NCI-H1417 (cell line): ENCODE results near the gene RAB17.

Experiments used
- DNase-seq, 3 experiments: peaks; one replicate each; lab custom pipeline; 2025; lab: John Stamatoyannopoulos, UW

The RAB17 gene

GRCh38 chr2:237564526-237565131 is 25.9 kb downstream of the RAB17 start:
- no peak for DNase-seq

- DNase-seq = no peak
Measured at GRCh38 chr2:237563816-237564215, 26.7 kb downstream of the RAB17 start.

DNA sequence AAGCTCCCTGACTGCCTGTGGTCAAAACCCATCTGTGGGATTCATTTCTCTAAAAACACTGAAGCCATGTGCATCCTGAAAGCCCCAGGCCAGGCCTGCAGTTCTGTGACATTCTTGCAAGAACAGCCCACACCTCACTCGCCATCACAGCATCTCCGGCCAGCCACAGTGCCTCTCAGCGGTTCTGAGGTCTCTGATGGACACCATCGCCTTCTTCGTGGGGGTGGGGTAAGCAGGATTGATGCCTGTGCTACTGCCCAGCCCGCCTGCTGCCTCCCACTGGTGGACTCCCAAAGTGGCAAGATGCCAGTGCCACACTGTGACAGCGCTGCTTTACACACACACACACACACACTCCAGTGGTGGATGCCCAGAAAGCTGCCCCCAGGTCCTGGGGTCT is 29.3 kb downstream of the RAB17 start:
- DNase-seq = no peak

GRCh38 chr2:237558961-237559641 is 31.4 kb downstream of the RAB17 start:
- DNase-seq = peak; percentile 30 to 63 (median 59)

DNA sequence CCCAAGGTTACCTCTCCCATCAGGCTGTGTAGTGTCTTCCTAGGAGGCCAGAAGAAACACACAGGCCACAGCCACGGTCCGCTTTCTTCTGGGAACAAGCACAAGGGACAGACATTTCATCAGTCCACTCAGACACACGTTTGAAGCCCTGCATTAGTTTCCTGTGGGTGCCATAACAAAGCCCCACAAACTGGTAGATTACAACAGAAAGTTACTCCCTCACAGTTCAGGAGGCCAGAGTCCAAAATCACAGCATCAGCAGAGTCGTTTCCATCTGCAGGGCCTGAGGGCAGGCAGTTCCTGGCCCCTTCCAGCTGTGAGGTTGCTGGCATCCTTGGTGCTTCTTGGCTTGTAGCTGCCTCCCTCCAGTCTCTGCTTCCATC is 32.9 kb downstream of the RAB17 start:
- DNase-seq = no peak

DNA sequence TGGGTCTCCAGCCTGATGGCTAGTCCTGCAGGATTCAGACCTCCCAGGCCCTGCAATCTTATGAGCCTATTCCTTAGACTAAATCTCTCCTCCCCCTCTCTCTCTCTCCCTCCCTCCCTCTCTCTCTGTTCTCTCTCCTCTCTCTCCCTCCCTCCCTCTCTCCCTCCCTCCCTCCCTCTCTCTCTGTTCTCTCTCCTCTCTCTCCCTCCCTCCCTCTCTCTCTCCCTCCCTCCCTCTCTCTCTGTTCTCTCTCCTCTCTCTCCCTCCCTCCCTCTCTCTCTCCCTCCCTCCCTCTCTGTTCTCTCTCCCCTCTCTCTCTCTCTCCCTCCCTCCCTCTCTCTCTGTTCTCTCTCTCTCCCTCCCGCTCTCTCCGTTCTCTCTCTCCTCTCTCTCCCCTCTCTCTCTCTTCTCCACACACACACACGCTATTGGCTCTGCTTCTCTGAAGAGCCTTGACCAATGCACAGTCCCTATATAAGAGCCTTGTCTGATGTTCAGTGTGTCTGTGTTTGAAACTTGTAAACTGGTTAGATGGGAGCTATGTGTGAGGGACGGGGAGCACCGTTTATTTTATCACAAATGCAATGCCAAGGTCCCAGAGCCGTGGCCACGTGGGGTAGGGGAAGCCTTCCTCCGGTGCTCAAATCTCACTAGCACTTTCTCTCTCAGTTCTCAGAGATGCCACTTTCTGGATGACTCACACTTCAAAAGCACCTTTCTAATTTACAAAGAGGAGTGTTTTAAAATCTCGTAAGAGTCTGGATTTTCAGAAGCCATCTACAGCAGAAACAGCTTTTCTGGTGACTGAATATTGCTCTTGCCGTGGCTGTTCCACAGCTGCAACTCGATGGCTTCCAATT is 33.5 kb downstream of the RAB17 start:
- DNase-seq = no peak

DNA sequence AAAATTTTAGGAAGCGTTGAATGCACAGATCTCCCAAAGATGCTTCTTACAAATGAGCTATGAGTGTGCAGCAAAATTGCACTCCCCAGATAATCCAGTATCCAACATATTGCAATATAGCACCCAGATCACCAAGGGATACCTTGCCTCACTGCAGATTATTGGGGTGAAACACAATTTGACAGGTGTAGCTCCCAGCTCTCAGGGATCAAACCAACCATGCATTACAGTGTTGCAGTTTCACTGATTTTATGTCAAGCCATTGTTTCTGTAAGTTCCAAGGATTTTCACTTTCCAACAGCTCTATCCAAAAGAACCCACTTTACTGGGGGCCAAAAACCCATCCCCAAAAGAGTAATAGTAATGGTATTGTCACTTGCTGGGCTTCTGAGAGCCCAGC is 35.0 kb downstream of the RAB17 start:
- DNase-seq = no peak

GRCh38 chr2:237553948-237554347 is 36.6 kb downstream of the RAB17 start:
- no peak for DNase-seq

DNA sequence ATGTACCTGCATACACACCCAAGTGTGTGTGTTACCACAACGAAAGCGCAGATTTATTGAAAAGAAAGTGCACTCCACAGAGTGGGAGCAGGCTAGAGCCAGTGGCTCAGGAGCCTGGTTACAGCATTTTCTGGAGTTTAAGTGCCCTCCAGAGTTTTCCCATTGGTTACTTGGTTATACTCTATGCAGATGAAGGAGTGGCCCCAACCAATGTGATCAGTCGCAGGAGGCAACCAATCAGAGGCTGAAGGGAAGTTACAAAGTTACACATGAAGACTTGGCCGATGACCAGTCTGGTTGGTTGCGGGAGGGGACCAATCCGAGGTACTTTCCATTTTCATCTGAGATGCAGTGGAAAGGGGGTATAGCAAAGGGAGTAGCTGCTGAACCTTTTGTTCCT is 37.6 kb downstream of the RAB17 start:
- DNase-seq = no peak

DNA sequence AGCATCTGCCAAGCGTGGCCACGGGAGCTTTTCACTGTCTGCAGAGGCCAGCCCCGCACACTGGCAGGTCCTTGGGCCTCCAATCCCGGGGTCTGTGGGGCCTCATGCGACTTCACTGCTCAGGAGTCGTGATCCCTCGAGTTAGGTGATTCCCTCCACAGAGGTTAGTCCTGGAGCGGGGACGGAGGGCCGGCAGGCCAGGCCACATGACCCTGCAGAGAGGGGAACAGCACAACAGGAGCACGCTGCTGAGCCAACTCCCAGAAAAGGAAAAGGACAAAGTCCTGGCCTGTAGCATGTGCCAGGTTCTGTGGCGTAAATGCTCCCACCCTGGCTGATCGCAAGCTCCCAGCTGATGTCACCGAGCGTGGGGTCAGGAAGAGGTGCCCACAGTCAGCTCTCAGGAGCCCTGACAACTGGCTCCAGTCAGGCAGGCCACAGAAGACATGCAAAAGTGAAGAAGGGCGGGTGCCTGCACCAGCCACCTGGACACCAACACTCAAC is 39.4 kb downstream of the RAB17 start:
- DNase-seq = no peak

GRCh38 chr2:237549643-237550415 is 40.7 kb downstream of the RAB17 start:
- no peak for DNase-seq

DNA sequence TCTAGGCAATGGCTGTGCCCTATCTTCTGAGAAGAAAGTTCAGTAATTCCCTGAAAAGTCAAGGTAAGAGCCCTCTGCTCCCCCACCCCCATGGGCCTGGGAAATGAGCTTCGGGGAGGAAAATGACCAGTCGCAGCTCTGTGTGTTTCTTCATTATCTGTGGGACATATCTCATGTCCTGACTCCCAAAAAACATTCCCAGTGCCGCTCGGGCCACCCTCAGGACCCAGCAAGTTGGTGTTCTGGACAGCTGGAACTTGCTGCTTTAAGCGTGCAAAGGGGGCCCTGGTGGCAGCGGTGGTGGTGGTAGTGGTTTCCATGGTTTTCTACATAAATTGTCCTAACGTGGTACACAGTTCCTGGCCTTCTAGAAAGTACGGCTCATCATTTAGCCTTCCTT is 41.3 kb downstream of the RAB17 start:
- no peak for DNase-seq

DNA sequence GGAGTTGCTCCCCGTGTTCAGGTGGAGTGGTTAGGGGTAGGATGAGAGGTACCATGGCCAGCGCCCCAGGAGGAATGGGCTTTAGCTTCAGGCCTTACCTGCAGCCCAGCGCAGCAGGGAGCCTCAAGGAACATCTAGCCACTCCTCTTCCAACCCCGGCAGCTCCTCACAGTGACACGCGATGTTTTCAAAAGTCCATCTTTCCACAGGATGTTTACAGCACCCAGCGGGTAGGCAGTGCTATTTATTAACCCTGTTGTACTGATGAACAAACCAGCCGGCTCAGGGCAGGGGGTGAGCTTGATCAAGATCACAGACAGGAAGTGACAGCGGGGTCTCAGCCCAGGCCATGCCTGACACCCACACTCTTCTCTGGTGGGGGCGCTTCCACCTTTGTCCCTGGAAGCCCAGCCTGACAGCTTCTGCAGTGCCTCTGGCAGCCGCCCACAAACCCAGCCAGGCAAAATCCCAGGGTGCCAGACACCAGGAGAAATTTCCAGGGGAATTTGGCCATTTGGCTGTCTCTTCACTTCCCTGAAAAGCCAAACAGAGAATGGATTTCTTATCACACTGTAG is 42.6 kb downstream of the RAB17 start:
- peak; percentile 2 to 60 (median 24) for DNase-seq

DNA sequence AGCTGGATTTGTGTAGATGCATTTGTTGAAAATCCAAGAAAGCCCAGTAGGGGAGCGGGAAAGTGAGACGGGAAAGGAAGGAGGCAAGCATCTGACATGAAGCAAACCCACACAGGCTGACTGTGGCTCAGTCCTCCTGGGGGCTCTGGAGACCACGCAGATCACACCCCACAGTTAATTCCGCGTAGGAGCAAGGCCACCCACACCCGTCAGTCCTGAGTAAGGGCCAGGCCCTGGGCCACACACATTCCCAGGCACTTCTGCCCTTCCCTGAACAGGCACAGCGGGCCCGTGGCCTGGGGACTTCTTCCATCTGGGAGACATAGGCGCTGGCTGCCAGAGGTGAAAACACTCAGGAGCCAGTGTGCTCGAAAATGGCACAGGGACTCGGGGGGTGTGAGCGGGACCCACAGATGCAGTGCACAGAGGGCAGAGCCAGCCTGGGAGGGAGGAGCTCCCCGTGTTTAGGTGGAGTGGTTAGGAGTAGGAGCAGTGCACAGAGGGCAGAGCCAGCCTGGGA is 43.6 kb downstream of the RAB17 start:
- peak in 1 of 3 experiments; percentile 4 for DNase-seq

GRCh38 chr2:237546040-237546875 is 44.3 kb downstream of the RAB17 start:
- no peak for DNase-seq

- DNase-seq = no peak
Measured at GRCh38 chr2:237542001-237542704, 48.4 kb downstream of the RAB17 start.

GRCh38 chr2:237541243-237541642 is 49.3 kb downstream of the RAB17 start:
- no peak for DNase-seq

- peak; percentile 4 to 22 (median 9) for DNase-seq
Measured at GRCh38 chr2:237540823-237541222, 49.7 kb downstream of the RAB17 start.

GRCh38 chr2:237540223-237540775 is 50.2 kb downstream of the RAB17 start:
- DNase-seq = no peak

DNA sequence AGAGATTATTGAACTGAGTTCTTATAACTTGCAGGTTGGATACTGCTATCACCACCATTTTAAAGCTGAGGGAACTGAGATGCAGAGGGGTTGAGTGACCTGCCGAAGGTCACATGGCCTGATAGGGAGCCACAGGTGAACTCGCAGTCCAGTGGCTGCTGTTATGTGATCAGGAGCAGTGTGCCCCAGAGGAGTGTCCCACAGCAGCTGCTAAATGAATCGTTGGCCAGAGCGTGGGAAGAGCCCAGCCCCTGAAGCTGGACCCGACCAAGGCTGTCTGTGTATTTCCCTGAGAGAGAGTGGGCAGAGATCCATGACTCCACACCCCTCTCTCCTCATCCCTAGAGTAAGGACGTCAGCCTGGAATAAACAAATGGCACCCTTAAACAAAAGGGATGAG is 50.9 kb downstream of the RAB17 start:
- no peak for DNase-seq
